ENCODE measurements around the gene RAPGEF1.
A peak's percentile ranks its signal among the peaks of the same experiment; 100 is the strongest.
"Not testable (repeated sequence)": the region's sequence is repeated elsewhere in the genome, so short reads cannot be mapped to it uniquely, and the experiment has no call there.

Gene RAPGEF1

DNA sequence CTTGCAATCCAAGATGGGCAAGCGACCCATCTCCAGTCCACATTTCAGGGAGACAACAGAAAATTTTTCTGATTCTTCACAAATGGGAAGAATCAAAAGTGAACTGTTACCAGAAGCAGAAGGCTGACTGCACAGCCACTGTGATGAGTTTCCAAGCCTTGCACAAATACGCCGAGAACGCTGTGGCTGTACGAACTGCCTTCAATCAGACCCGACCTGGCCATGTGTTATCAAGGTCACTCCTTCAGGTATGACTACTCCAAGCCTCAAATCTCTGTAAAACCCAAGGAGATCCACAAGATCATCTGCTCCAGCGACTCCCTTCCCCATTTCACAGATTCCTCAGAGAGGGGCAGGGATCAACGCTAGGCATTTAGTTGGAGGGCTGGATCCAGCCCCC lies 26.9 kb downstream of the RAPGEF1 start:
- H3K9ac ChIP-seq (ENCODE audit: low read length), result no peak overlapping the region
- no peaks in the 10 kb centered on the region for H3K9me3 ChIP-seq (ENCODE audit: control insufficient read depth, low read depth, low read length)
- H3K4me1 ChIP-seq (ENCODE audit: control insufficient read depth, low read depth, low read length), result peaks cover 18% of the 10 kb centered on the region
- no peak overlapping the region for H3K4me3 ChIP-seq (ENCODE audit: low read length)
- no peaks in the 10 kb centered on the region for H3K36me3 ChIP-seq (ENCODE audit: control insufficient read depth, low read depth, low read length)
- H3K27me3 ChIP-seq (ENCODE audit: control insufficient read depth, insufficient read depth, low read length), result no peaks in the 10 kb centered on the region
- no peak overlapping the region for H3K27ac ChIP-seq (ENCODE audit: low read length)

GRCh38 chr9:131712151-131712716 lies 27.6 kb downstream of the RAPGEF1 start:
- H3K9ac ChIP-seq (ENCODE audit: low read length), result no peak overlapping the region
- no peak overlapping the region for H3K27ac ChIP-seq (ENCODE audit: low read length)
- H3K36me3 ChIP-seq (ENCODE audit: control insufficient read depth, low read depth, low read length), result no peaks in the 10 kb centered on the region
- no peaks in the 10 kb centered on the region for H3K9me3 ChIP-seq (ENCODE audit: control insufficient read depth, low read depth, low read length)
- H3K4me1 ChIP-seq (ENCODE audit: control insufficient read depth, low read depth, low read length), result peaks cover 24% of the 10 kb centered on the region
- no peaks in the 10 kb centered on the region for H3K27me3 ChIP-seq (ENCODE audit: control insufficient read depth, insufficient read depth, low read length)
- H3K4me3 ChIP-seq (ENCODE audit: low read length), result no peak overlapping the region

DNA sequence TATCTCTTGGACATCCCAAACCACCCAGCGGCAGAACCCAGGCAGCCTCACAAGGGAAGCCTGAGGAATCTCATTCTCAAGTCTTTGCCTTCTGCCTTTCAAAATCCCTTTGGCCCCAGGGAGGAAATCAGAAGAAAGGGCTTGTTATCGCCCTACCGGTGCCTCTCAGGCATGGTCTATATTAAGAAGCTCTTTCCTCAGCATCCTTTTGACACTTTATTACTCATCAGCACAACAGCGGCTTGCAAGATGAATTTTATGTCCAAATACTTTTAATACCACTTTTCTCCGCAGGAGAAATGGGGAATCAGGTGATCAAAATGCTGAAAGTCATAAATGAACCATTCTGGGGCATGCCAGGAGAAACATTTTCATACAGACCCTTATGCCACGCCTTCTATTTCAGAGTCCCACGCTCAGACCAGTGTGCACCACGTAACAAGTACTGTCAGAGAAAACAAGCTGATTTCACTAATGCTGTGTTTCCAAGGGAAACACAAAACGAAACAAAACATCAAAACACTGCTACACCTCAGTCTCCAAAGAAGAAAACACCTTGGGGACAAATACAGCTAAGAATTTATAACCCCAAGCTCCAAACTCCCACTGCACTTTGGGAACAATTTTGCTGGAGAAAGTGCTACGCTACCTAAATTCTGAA lies 30.0 kb downstream of the RAPGEF1 start:
- no peaks in the 10 kb centered on the region for H3K36me3 ChIP-seq (ENCODE audit: control insufficient read depth, low read depth, low read length)
- H3K4me3 ChIP-seq (ENCODE audit: low read length), result no peak overlapping the region
- H3K4me1 ChIP-seq (ENCODE audit: control insufficient read depth, low read depth, low read length), result peaks cover 29% of the 10 kb centered on the region
- no peak overlapping the region for H3K27ac ChIP-seq (ENCODE audit: low read length)
- no peak overlapping the region for H3K9ac ChIP-seq (ENCODE audit: low read length)
- H3K27me3 ChIP-seq (ENCODE audit: control insufficient read depth, insufficient read depth, low read length), result no peaks in the 10 kb centered on the region
- no peaks in the 10 kb centered on the region for H3K9me3 ChIP-seq (ENCODE audit: control insufficient read depth, low read depth, low read length)

- not testable (repeated sequence) for H3K36me3 ChIP-seq (ENCODE audit: control insufficient read depth, low read depth, low read length); H3K27ac ChIP-seq (ENCODE audit: low read length); H3K27me3 ChIP-seq (ENCODE audit: control insufficient read depth, insufficient read depth, low read length); H3K9me3 ChIP-seq (ENCODE audit: control insufficient read depth, low read depth, low read length); H3K9ac ChIP-seq (ENCODE audit: low read length); H3K4me3 ChIP-seq (ENCODE audit: low read length)
- peaks cover 36% of the 10 kb centered on the region for H3K4me1 ChIP-seq (ENCODE audit: control insufficient read depth, low read depth, low read length)
Observed at GRCh38 chr9:131709010-131709770, 30.7 kb downstream of the RAPGEF1 start.

GRCh38 chr9:131708226-131709002 lies 31.5 kb downstream of the RAPGEF1 start:
- H3K27me3 ChIP-seq (ENCODE audit: control insufficient read depth, insufficient read depth, low read length), result no peaks in the 10 kb centered on the region
- no peaks in the 10 kb centered on the region for H3K36me3 ChIP-seq (ENCODE audit: control insufficient read depth, low read depth, low read length)
- no peaks in the 10 kb centered on the region for H3K9me3 ChIP-seq (ENCODE audit: control insufficient read depth, low read depth, low read length)
- H3K27ac ChIP-seq (ENCODE audit: low read length), result no peak overlapping the region
- H3K9ac ChIP-seq (ENCODE audit: low read length), result no peak overlapping the region
- H3K4me3 ChIP-seq (ENCODE audit: low read length), result no peak overlapping the region
- H3K4me1 ChIP-seq (ENCODE audit: control insufficient read depth, low read depth, low read length), result peaks cover 40% of the 10 kb centered on the region

DNA sequence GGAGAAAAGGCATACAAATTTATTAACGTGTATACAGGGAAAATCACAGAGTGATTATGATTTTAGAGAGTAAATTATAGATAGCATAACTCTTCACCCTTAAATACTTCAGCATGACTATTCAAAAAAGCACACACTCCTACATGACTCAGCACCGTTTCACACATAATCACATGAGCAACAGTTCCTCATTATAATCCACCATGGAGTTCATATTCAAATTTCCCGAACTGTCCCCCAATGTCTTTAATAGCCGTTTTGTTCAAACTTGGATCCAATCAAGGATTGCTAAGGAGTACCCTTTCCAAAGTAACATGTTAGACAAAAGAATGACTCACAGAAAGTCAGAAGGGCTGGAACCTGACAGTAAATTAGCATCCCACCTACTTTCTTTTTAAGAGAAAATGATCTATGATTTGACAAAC lies 32.1 kb downstream of the RAPGEF1 start:
- no peak overlapping the region for H3K9ac ChIP-seq (ENCODE audit: low read length)
- H3K9me3 ChIP-seq (ENCODE audit: control insufficient read depth, low read depth, low read length), result no peaks in the 10 kb centered on the region
- peaks cover 37% of the 10 kb centered on the region for H3K4me1 ChIP-seq (ENCODE audit: control insufficient read depth, low read depth, low read length)
- H3K27ac ChIP-seq (ENCODE audit: low read length), result no peak overlapping the region
- no peaks in the 10 kb centered on the region for H3K36me3 ChIP-seq (ENCODE audit: control insufficient read depth, low read depth, low read length)
- H3K4me3 ChIP-seq (ENCODE audit: low read length), result no peak overlapping the region
- H3K27me3 ChIP-seq (ENCODE audit: control insufficient read depth, insufficient read depth, low read length), result no peaks in the 10 kb centered on the region

GRCh38 chr9:131707050-131707449 lies 32.8 kb downstream of the RAPGEF1 start:
- no peaks in the 10 kb centered on the region for H3K9me3 ChIP-seq (ENCODE audit: control insufficient read depth, low read depth, low read length)
- H3K4me1 ChIP-seq (ENCODE audit: control insufficient read depth, low read depth, low read length), result peaks cover 38% of the 10 kb centered on the region
- H3K36me3 ChIP-seq (ENCODE audit: control insufficient read depth, low read depth, low read length), result no peaks in the 10 kb centered on the region
- no peaks in the 10 kb centered on the region for H3K27me3 ChIP-seq (ENCODE audit: control insufficient read depth, insufficient read depth, low read length)
- H3K9ac ChIP-seq (ENCODE audit: low read length), result no peak overlapping the region
- no peak overlapping the region for H3K4me3 ChIP-seq (ENCODE audit: low read length)
- no peak overlapping the region for H3K27ac ChIP-seq (ENCODE audit: low read length)

DNA sequence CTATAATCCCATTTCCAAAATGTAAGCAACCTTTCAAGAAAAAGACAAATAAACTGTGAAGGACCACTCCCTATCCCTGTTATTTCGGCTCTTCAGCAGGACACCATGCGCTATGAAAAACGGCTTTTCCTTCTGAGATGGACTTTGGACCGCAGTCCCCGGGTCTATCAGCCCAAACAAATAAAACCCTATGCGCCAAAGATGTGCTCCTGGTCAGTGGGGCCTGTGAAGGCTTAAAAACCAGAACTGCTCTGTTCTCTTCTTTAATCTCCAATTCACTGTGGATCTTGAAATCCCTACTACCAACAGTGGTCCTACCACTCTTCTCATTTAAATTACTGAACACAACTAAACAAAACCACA lies 33.3 kb downstream of the RAPGEF1 start:
- no peak overlapping the region for H3K4me3 ChIP-seq (ENCODE audit: low read length)
- H3K9me3 ChIP-seq (ENCODE audit: control insufficient read depth, low read depth, low read length), result no peaks in the 10 kb centered on the region
- no peaks in the 10 kb centered on the region for H3K36me3 ChIP-seq (ENCODE audit: control insufficient read depth, low read depth, low read length)
- H3K27me3 ChIP-seq (ENCODE audit: control insufficient read depth, insufficient read depth, low read length), result no peaks in the 10 kb centered on the region
- no peak overlapping the region for H3K27ac ChIP-seq (ENCODE audit: low read length)
- no peak overlapping the region for H3K9ac ChIP-seq (ENCODE audit: low read length)
- peaks cover 42% of the 10 kb centered on the region for H3K4me1 ChIP-seq (ENCODE audit: control insufficient read depth, low read depth, low read length)

GRCh38 chr9:131704988-131705387 lies 34.9 kb downstream of the RAPGEF1 start:
- Histone ChIP-seq H3K27ac (ENCODE audit: low read length) (no peak overlapping the region), H3K9ac (ENCODE audit: low read length) (peak overlapping the region; percentile 13), H3K4me3 (ENCODE audit: low read length) (no peak overlapping the region), H3K27me3 (ENCODE audit: control insufficient read depth, insufficient read depth, low read length) (no peaks in the 10 kb centered on the region), H3K36me3 (ENCODE audit: control insufficient read depth, low read depth, low read length) (no peaks in the 10 kb centered on the region), H3K4me1 (ENCODE audit: control insufficient read depth, low read depth, low read length) (peaks cover 43% of the 10 kb centered on the region), H3K9me3 (ENCODE audit: control insufficient read depth, low read depth, low read length) (no peaks in the 10 kb centered on the region)

DNA sequence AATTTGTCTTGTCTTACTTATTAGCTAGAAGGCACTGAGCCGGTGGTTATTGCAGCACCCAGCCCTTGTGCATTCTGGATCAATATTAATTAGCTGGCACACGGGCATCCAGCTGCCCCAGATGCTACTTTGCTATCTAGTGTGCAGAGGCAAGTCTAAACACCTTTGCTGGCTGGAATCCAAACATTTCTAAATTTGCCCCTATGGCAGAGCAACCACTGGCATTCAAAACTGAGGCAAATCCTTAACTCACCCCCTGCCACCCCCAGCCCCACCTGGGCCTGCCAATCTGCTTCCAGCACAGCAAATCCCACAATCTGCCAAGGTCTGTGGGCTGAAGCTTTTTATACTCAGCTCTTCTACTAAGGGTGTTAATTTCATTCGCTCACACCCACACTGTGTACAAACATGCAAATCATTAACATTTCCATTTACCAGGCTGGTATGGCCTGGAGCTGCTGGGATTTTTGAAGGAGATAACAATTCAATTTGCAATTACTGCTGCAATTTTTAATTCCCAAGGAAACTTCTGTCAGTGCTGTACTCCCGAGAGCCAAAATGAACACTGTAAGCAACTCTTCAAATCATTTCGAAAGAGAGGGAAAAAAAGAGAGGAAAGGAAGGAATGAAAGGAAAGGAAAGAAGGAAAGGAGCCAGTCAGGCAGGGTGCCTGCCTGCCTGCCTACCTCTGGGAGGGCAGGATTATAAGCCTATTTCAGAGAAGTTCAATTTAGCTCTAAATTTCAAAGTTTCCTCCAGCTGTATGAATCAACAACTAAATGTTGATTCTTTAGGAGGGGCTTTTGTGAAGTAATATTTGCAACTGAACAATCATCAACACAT lies 35.5 kb downstream of the RAPGEF1 start:
- H3K27me3 ChIP-seq (ENCODE audit: control insufficient read depth, insufficient read depth, low read length), result no peaks in the 10 kb centered on the region
- H3K27ac ChIP-seq (ENCODE audit: low read length), result no peak overlapping the region
- H3K9ac ChIP-seq (ENCODE audit: low read length), result peak overlapping the region; percentile 13
- no peak overlapping the region for H3K4me3 ChIP-seq (ENCODE audit: low read length)
- H3K36me3 ChIP-seq (ENCODE audit: control insufficient read depth, low read depth, low read length), result no peaks in the 10 kb centered on the region
- no peaks in the 10 kb centered on the region for H3K9me3 ChIP-seq (ENCODE audit: control insufficient read depth, low read depth, low read length)
- H3K4me1 ChIP-seq (ENCODE audit: control insufficient read depth, low read depth, low read length), result peaks cover 37% of the 10 kb centered on the region

- no peak overlapping the region for H3K9ac ChIP-seq (ENCODE audit: low read length)
- peaks cover 40% of the 10 kb centered on the region for H3K4me1 ChIP-seq (ENCODE audit: control insufficient read depth, low read depth, low read length)
- no peak overlapping the region for H3K27ac ChIP-seq (ENCODE audit: low read length)
- H3K36me3 ChIP-seq (ENCODE audit: control insufficient read depth, low read depth, low read length), result no peaks in the 10 kb centered on the region
- no peaks in the 10 kb centered on the region for H3K27me3 ChIP-seq (ENCODE audit: control insufficient read depth, insufficient read depth, low read length)
- no peaks in the 10 kb centered on the region for H3K9me3 ChIP-seq (ENCODE audit: control insufficient read depth, low read depth, low read length)
- H3K4me3 ChIP-seq (ENCODE audit: low read length), result no peak overlapping the region
Observed at GRCh38 chr9:131703697-131704096, 36.2 kb downstream of the RAPGEF1 start.
